Neuronal stem cell (in vitro differentiated cells): ENCODE measurements around the gene DUOX2.
"Not testable (repeated sequence)": the region's sequence is repeated elsewhere in the genome, so short reads cannot be mapped to it uniquely, and the experiment has no call there.

Experiments used
- DNase-seq: peaks from one replicate; pipeline ENCODE4 v3.0.0-alpha.2; 2013; ENCODE audit warnings: low spot score
- H2AFZ ChIP-seq: one replicate; pipeline ENCODE4 v1.6.1; 2013; ENCODE audit warnings: mild to moderate bottlenecking, low read length, inconsistent platforms
- H2AK5ac ChIP-seq: 2 replicates; pipeline ENCODE4 v1.6.1; 2013; ENCODE audit warnings: low read depth, mild to moderate bottlenecking, inconsistent platforms, low read length, moderate library complexity, mixed read lengths
- H2BK120ac ChIP-seq: 2 replicates; pipeline ENCODE4 v1.6.1; 2013; ENCODE audit warnings: low read depth, mild to moderate bottlenecking, inconsistent platforms, low read length, moderate library complexity, mixed read lengths
- H2BK12ac ChIP-seq: one replicate; pipeline ENCODE4 v1.6.1; 2013; ENCODE audit warnings: low read length, inconsistent platforms
- H2BK15ac ChIP-seq: 2 replicates; pipeline ENCODE4 v1.6.1; 2013; ENCODE audit warnings: mild to moderate bottlenecking, low read length, inconsistent platforms, mixed read lengths
- H2BK5ac ChIP-seq: one replicate; pipeline ENCODE4 v1.6.1; 2013; ENCODE audit warnings: inconsistent platforms, mild to moderate bottlenecking, low read length, moderate library complexity
- H3K14ac ChIP-seq: one replicate; pipeline ENCODE4 v1.6.1; 2013; ENCODE audit warnings: low read length, inconsistent platforms
- H3K18ac ChIP-seq: 2 replicates; pipeline ENCODE4 v1.6.1; 2013; ENCODE audit warnings: low read length, inconsistent platforms
- H3K23ac ChIP-seq: 2 replicates; pipeline ENCODE4 v1.6.1; 2013; ENCODE audit warnings: low read depth, mild to moderate bottlenecking, mixed read lengths, low read length, inconsistent platforms; ENCODE audit not compliant: poor library complexity
- H3K27ac ChIP-seq: replicated peaks from 3 replicates; pipeline ENCODE4 v1.5.1; 2013; ENCODE audit warnings: low read length, inconsistent platforms
- H3K27me3 ChIP-seq, 3 experiments: 2 replicates each; pipeline ENCODE4 v1.6.1; 2013; ENCODE audit warnings: low read length in 3 of 3, mild to moderate bottlenecking in 2 of 3, inconsistent platforms in 1 of 3, low read depth in 1 of 3, mixed read lengths in 1 of 3, moderate library complexity in 1 of 3; ENCODE audit not compliant: control insufficient read depth in 3 of 3, insufficient read depth in 3 of 3
- H3K36me3 ChIP-seq, 2 donors: replicated peaks in 1 of 2; 2 replicates each; pipeline ENCODE4 v1.6.1; 2013; ENCODE audit warnings: low read length in 2 of 2; ENCODE audit not compliant: control insufficient read depth in 2 of 2, insufficient read depth in 2 of 2
- H3K4ac ChIP-seq: 2 replicates; pipeline ENCODE4 v1.6.1; 2013; ENCODE audit warnings: inconsistent platforms, mild to moderate bottlenecking, low read length, moderate library complexity
- H3K4me1 ChIP-seq, 2 donors: 1 replicate in 1 of 2; 2 replicates in 1 of 2; pipeline ENCODE4 v1.6.1; 2013; ENCODE audit warnings: low read length in 2 of 2, low read depth in 1 of 2; ENCODE audit not compliant: control insufficient read depth in 2 of 2, insufficient read depth in 1 of 2
- H3K4me2 ChIP-seq: one replicate; pipeline ENCODE4 v1.6.1; 2013; ENCODE audit warnings: mild to moderate bottlenecking, low read length, inconsistent platforms; ENCODE audit not compliant: insufficient read depth, poor library complexity, severe bottlenecking
- H3K4me3 ChIP-seq, 2 donors: 2 replicates each; pipeline ENCODE4 v1.5.1; 2013; ENCODE audit warnings: low read length in 2 of 2, mild to moderate bottlenecking in 2 of 2, inconsistent platforms in 1 of 2, moderate library complexity in 1 of 2
- H3K79me1 ChIP-seq: one replicate; pipeline ENCODE4 v1.6.1; 2013; ENCODE audit warnings: low read depth, mild to moderate bottlenecking, inconsistent platforms, low read length, moderate library complexity
- H3K9ac ChIP-seq: one replicate; pipeline ENCODE4 v1.6.1; 2013; ENCODE audit warnings: mild to moderate bottlenecking, low read depth, low read length, inconsistent platforms; ENCODE audit not compliant: poor library complexity
- H3K9me3 ChIP-seq, 2 donors: replicated peaks in 1 of 2; 2 replicates each; pipeline versions ENCODE3 to v1.6.1; 2013; ENCODE audit warnings: low read length in 2 of 2, mild to moderate bottlenecking in 2 of 2, inconsistent platforms in 1 of 2, low read depth in 1 of 2, mixed read lengths in 1 of 2, moderate library complexity in 1 of 2; ENCODE audit not compliant: control insufficient read depth in 2 of 2, insufficient read depth in 1 of 2
- H4K8ac ChIP-seq: one replicate; pipeline ENCODE4 v1.6.1; 2013; ENCODE audit warnings: low read depth, mild to moderate bottlenecking, inconsistent platforms, low read length, moderate library complexity
- H4K91ac ChIP-seq: one replicate; pipeline ENCODE4 v1.6.1; 2013; ENCODE audit warnings: low read length, low read depth, mild to moderate bottlenecking, inconsistent platforms; ENCODE audit not compliant: poor library complexity
- WGBS, 2 donors: extraction: QIAGEN DNeasy Blood & Tissue Kit; methylation state at CpG; one replicate each; pipeline ENCODE4 v1.1.7; 2013; ENCODE audit warnings: missing lambda C conversion rate in 2 of 2, mixed read lengths in 1 of 2; ENCODE audit not compliant: insufficient read length in 2 of 2, insufficient replicate concordance in 1 of 2; ENCODE audit errors: extremely low coverage in 2 of 2; 5-methylcytosine and 5-hydroxymethylcytosine counted together

The DUOX2 gene

DNA sequence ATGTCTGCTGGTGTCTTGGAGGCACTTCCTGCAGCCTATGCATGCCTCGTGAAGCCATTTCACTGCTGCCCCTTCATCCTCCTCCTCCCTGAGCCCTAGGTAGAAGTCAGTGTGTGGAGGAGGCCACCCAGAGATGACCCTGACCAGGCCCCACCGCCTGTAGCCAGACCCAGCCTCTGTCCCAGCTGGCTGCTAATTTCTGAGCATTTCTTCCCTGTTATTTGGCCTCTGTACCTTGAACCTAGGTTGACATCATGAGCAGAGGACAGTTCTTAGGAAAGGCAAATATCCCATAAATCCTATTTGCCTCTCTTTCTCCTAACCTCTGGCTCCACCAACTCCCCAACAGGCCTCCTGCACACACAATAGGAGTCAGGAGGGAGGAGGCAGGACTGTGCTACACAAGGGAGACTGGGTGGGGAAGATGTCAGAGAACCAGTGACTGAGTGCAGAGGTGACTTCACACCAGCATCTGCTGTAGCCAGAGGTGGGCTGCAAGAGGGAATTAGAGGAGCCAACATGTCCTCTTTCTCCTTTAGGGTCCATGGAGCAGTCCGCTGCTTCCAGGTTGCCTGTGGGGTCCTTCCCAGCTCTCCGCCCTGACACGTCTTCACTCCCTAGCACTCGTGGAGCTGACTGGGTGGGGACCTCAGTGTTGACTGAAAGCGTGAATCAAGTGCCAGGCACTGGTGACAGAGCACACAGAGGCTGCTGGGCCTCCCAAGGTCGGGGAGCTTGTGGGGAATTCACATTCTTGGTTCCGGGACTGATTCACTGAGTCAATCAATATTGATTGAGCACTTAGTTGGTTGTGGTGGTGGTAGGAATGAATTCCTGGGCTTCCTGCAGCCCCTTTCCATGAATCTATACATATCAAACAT lies 38.3 kb downstream of the DUOX2 start:
- H4K8ac ChIP-seq, H3K36me3 ChIP-seq, H2AFZ ChIP-seq, H3K4me2 ChIP-seq, H3K27ac ChIP-seq, H2BK15ac ChIP-seq, H2BK120ac ChIP-seq, H3K14ac ChIP-seq, H2AK5ac ChIP-seq, H3K79me1 ChIP-seq, DNase-seq, H3K9ac ChIP-seq, H3K18ac ChIP-seq, H3K4ac ChIP-seq, H3K27me3 ChIP-seq, H3K4me1 ChIP-seq, H3K4me3 ChIP-seq, H4K91ac ChIP-seq, H2BK5ac ChIP-seq, H3K9me3 ChIP-seq, H3K23ac ChIP-seq, H2BK12ac ChIP-seq: not testable (repeated sequence)
- no CpG with 5 or more reads among the region's 9 CpGs for WGBS, 2 donors

GRCh38 chr15:45073602-45074001 lies 40.4 kb downstream of the DUOX2 start:
- H2BK5ac ChIP-seq, H4K8ac ChIP-seq, H3K18ac ChIP-seq, H2AK5ac ChIP-seq, DNase-seq, H3K4ac ChIP-seq, H3K9me3 ChIP-seq, H3K27me3 ChIP-seq, H3K23ac ChIP-seq, H2BK15ac ChIP-seq, H2BK120ac ChIP-seq, H3K4me2 ChIP-seq, H4K91ac ChIP-seq, H3K79me1 ChIP-seq, H3K9ac ChIP-seq, H3K4me1 ChIP-seq, H3K14ac ChIP-seq, H2AFZ ChIP-seq, H3K27ac ChIP-seq, H2BK12ac ChIP-seq, H3K4me3 ChIP-seq: not testable (repeated sequence)
- H3K36me3 ChIP-seq, result peaks cover 1 to 19% of the 10 kb centered on the region in 2 donors

DNA sequence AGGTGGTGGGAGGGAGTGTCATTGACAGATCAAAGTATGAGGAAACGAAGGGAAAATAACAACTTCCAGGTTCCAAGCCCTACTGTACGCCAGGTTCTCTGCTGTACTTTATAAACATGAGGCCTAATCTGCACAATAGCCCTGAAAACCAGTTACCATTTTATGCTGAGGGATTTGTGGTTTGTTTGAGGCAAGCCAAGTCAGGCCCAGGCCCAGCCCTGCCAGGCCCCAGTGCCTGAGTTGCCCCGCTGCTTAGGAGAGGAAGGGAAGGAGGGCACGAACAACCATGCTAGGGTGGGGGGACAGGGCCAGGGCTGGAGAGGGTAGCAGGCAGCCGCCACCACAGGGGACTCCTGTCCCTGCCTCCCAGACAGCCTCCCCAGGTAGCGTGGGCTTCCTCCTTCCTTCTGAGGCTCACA lies 44.0 kb downstream of the DUOX2 start:
- H3K14ac ChIP-seq, H3K27me3 ChIP-seq, H3K4ac ChIP-seq, H3K4me2 ChIP-seq, H3K23ac ChIP-seq, H2BK120ac ChIP-seq, H3K4me1 ChIP-seq, H3K4me3 ChIP-seq, DNase-seq, H3K18ac ChIP-seq, H4K8ac ChIP-seq, H2AFZ ChIP-seq, H4K91ac ChIP-seq, H2BK5ac ChIP-seq, H3K9ac ChIP-seq, H2BK12ac ChIP-seq, H3K9me3 ChIP-seq, H2BK15ac ChIP-seq, H2AK5ac ChIP-seq, H3K79me1 ChIP-seq, H3K27ac ChIP-seq: not testable (repeated sequence)
- WGBS, 2 donors, result no CpG with 5 or more reads among the region's 6 CpGs
- H3K36me3 ChIP-seq, result peaks cover 1 to 29% of the 10 kb centered on the region in 2 donors

DNA sequence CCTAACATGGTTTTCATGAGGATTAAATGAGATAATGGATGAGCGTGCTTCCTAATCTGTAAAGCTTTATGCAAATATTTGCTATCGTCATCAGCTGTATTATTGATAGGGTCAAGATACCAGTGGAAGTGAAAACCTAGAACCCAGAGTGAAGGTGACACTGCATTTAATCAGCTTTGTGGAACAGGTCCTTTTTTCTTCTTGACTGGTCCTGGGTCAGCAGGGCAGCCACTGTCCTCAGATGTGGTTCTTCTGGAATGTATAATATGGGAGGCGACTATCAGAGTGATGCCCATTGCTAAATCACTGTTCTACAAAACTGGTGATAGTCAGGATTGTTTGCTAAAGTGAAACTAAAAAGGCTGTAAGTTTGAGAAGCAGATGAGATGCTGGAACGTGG lies 49.6 kb downstream of the DUOX2 start:
- no peak overlapping the region for H3K9ac ChIP-seq
- H2BK5ac ChIP-seq, result no peak overlapping the region
- H3K4me3 ChIP-seq, result no peak overlapping the region
- no peak overlapping the region for H2BK15ac ChIP-seq
- H2BK12ac ChIP-seq, result no peak overlapping the region
- H3K14ac ChIP-seq, result no peak overlapping the region
- H3K27me3 ChIP-seq, result no peaks in the 10 kb centered on the region
- H2AK5ac ChIP-seq, result no peak overlapping the region
- H3K27ac ChIP-seq, result no peak overlapping the region
- no peaks in the 10 kb centered on the region for H3K79me1 ChIP-seq
- H4K8ac ChIP-seq, result no peak overlapping the region
- H3K4me1 ChIP-seq, result no peaks in the 10 kb centered on the region
- H2AFZ ChIP-seq, result no peak overlapping the region
- no peak overlapping the region for H3K4me2 ChIP-seq
- WGBS, 2 donors, result no CpG with 5 or more reads among the region's 4 CpGs
- H3K18ac ChIP-seq, result no peak overlapping the region
- H3K23ac ChIP-seq, result no peak overlapping the region
- H3K9me3 ChIP-seq, result no peaks in the 10 kb centered on the region
- no peak overlapping the region for H3K4ac ChIP-seq
- no peak for DNase-seq
- no peak overlapping the region for H4K91ac ChIP-seq
- peaks cover 0 to 21% of the 10 kb centered on the region in 2 donors for H3K36me3 ChIP-seq
- H2BK120ac ChIP-seq, result no peak overlapping the region
